ENCODE measurements around the gene SORL1. TPM values are rescaled to one million over a fixed set of nuclear protein-coding genes. Genes with fewer than 3 reads are reported as not detected.

The SORL1 gene
- polyA plus RNA-seq, 1 donor from 2014 or later: 6.5 TPM

- Histone ChIP-seq H3K9me2 (ENCODE audit: insufficient read depth, low read length) (no peaks in the 10 kb centered on the region), H3K27me3 (ENCODE audit: insufficient read depth, low read depth, low read length) (no peaks in the 10 kb centered on the region), H3K4me2 (ENCODE audit: low read length) (no peak overlapping the region), H3F3A (ENCODE audit: insufficient read depth, low read length, poor library complexity, severe bottlenecking) (no peaks in the 10 kb centered on the region), H3K9me3 (ENCODE audit: low read length) (no peaks in the 10 kb centered on the region), H3K4me3 (ENCODE audit: low read length) (no peak overlapping the region), H4K20me1 (ENCODE audit: insufficient read depth) (no peaks in the 10 kb centered on the region), H3K79me2 (replicated peaks; ENCODE audit: insufficient read depth, low read length) (no peaks in the 10 kb centered on the region), H3K36me3 (ENCODE audit: insufficient read depth, low read length) (no peaks in the 10 kb centered on the region), H3K27ac (ENCODE audit: low read length) (no peak overlapping the region), H3K9ac (ENCODE audit: low read length) (no peak overlapping the region), H2AFZ (ENCODE audit: low read depth, low read length) (no peak overlapping the region)
- TF ChIP-seq MXI1 (conservative IDR thresholded peaks at IDR 0.05; ENCODE audit: poor library complexity, severe bottlenecking) (no peak), EP300 (conservative IDR thresholded peaks at IDR 0.05; ENCODE audit: poor library complexity, severe bottlenecking) (no peak), EZH2 (IDR thresholded peaks at IDR 0.05; ENCODE audit: borderline replicate concordance, insufficient read depth, low read length, poor library complexity, severe bottlenecking) (no peak), TAF1 (IDR thresholded peaks at IDR 0.05; ENCODE audit: low read depth) (no peak), RAD21 (conservative IDR thresholded peaks at IDR 0.05) (no peak), POLR2AphosphoS5 (IDR thresholded peaks at IDR 0.05) (no peak), SMC3 (conservative IDR thresholded peaks at IDR 0.05; ENCODE audit: poor library complexity) (no peak)
- TF ChIP-seq, protein P1, sequence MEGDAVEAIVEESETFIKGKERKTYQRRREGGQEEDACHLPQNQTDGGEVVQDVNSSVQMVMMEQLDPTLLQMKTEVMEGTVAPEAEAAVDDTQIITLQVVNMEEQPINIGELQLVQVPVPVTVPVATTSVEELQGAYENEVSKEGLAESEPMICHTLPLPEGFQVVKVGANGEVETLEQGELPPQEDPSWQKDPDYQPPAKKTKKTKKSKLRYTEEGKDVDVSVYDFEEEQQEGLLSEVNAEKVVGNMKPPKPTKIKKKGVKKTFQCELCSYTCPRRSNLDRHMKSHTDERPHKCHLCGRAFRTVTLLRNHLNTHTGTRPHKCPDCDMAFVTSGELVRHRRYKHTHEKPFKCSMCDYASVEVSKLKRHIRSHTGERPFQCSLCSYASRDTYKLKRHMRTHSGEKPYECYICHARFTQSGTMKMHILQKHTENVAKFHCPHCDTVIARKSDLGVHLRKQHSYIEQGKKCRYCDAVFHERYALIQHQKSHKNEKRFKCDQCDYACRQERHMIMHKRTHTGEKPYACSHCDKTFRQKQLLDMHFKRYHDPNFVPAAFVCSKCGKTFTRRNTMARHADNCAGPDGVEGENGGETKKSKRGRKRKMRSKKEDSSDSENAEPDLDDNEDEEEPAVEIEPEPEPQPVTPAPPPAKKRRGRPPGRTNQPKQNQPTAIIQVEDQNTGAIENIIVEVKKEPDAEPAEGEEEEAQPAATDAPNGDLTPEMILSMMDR (IDR thresholded peaks at IDR 0.05; ENCODE audit: poor library complexity, severe bottlenecking): no peak
- TF ChIP-seq, protein P2, sequence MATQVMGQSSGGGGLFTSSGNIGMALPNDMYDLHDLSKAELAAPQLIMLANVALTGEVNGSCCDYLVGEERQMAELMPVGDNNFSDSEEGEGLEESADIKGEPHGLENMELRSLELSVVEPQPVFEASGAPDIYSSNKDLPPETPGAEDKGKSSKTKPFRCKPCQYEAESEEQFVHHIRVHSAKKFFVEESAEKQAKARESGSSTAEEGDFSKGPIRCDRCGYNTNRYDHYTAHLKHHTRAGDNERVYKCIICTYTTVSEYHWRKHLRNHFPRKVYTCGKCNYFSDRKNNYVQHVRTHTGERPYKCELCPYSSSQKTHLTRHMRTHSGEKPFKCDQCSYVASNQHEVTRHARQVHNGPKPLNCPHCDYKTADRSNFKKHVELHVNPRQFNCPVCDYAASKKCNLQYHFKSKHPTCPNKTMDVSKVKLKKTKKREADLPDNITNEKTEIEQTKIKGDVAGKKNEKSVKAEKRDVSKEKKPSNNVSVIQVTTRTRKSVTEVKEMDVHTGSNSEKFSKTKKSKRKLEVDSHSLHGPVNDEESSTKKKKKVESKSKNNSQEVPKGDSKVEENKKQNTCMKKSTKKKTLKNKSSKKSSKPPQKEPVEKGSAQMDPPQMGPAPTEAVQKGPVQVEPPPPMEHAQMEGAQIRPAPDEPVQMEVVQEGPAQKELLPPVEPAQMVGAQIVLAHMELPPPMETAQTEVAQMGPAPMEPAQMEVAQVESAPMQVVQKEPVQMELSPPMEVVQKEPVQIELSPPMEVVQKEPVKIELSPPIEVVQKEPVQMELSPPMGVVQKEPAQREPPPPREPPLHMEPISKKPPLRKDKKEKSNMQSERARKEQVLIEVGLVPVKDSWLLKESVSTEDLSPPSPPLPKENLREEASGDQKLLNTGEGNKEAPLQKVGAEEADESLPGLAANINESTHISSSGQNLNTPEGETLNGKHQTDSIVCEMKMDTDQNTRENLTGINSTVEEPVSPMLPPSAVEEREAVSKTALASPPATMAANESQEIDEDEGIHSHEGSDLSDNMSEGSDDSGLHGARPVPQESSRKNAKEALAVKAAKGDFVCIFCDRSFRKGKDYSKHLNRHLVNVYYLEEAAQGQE (IDR thresholded peaks at IDR 0.05; ENCODE audit: borderline replicate concordance): no peak
Measured at GRCh38 chr11:121449626-121450025, 2.5 kb upstream of the SORL1 start.

DNA sequence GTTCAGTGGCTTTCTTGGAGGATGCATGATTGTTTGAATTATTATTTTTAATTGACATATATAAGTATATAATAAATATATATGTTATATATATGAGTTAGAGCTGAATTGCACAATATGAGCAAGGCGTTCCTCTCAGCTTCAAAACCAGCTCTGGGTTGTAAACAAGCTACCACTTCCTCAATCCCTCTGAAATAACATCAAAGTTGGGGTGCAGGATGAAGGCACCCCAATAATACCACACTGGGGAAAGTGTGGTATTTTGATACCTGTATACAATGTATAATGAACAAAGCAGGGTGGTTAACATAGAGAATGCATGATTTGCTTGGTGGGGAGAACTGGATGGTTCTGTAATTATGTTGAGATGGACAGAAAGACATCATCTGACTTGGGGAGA lies 1.7 kb upstream of the SORL1 start:
- Histone ChIP-seq H3K27me3 (ENCODE audit: insufficient read depth, low read depth, low read length) (no peaks in the 10 kb centered on the region), H3K27ac (ENCODE audit: low read length) (no peak overlapping the region), H3K79me2 (replicated peaks; ENCODE audit: insufficient read depth, low read length) (no peaks in the 10 kb centered on the region), H3K9ac (ENCODE audit: low read length) (no peak overlapping the region), H2AFZ (ENCODE audit: low read depth, low read length) (no peak overlapping the region), H3K4me3 (ENCODE audit: low read length) (no peak overlapping the region), H3F3A (ENCODE audit: insufficient read depth, low read length, poor library complexity, severe bottlenecking) (no peaks in the 10 kb centered on the region), H4K20me1 (ENCODE audit: insufficient read depth) (no peaks in the 10 kb centered on the region), H3K36me3 (ENCODE audit: insufficient read depth, low read length) (no peaks in the 10 kb centered on the region), H3K9me2 (ENCODE audit: insufficient read depth, low read length) (no peaks in the 10 kb centered on the region), H3K4me2 (ENCODE audit: low read length) (no peak overlapping the region), H3K9me3 (ENCODE audit: low read length) (no peaks in the 10 kb centered on the region)
- TF ChIP-seq RAD21 (conservative IDR thresholded peaks at IDR 0.05) (no peak), MXI1 (conservative IDR thresholded peaks at IDR 0.05; ENCODE audit: poor library complexity, severe bottlenecking) (no peak), EZH2 (IDR thresholded peaks at IDR 0.05; ENCODE audit: borderline replicate concordance, insufficient read depth, low read length, poor library complexity, severe bottlenecking) (no peak), SMC3 (conservative IDR thresholded peaks at IDR 0.05; ENCODE audit: poor library complexity) (no peak), TAF1 (IDR thresholded peaks at IDR 0.05; ENCODE audit: low read depth) (no peak), POLR2AphosphoS5 (IDR thresholded peaks at IDR 0.05) (no peak), EP300 (conservative IDR thresholded peaks at IDR 0.05; ENCODE audit: poor library complexity, severe bottlenecking) (no peak)
- TF ChIP-seq, protein P1 (IDR thresholded peaks at IDR 0.05; ENCODE audit: poor library complexity, severe bottlenecking): no peak
- TF ChIP-seq, protein P2 (IDR thresholded peaks at IDR 0.05; ENCODE audit: borderline replicate concordance): no peak

All from neural cell (in vitro differentiated cells).